GM19099 (cell line): ENCODE measurements around the gene BCO1.

Experiments used
- POLR2A ChIP-seq: IDR thresholded peaks from 3 replicates; pipeline ENCODE4 v1.6.1; 2011; ENCODE audit warnings: low read depth; ENCODE audit not compliant: insufficient read length; ENCODE audit errors: extremely low read depth

BCO1 gene

DNA sequence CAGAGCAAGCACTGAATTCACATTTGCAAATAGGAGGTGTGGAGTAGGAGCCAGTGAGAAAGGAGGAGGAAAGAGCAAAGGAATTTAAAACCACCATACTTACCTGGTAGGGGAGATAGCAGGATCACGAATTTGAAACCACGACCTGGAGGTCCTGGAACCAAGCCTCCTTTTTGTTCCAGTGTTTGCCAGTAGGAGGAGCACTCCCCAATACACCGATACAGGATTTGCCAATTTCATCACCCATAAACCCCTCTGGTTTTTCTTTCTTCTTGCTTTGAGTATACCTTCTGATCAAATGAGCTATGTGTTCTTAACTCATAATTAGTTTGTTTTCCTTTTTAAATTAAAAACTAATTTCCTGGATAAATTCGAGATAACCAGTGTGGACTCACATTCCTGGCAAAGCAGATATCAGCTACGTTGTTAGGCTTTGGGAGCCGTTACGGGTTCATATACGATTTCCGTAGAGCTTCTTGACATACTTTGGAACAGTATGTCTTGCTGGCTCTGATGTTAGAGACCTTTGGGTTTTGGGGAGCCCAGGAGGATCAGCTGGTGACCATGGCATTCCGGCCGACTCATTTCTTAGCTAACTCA, 22.7 kb downstream of the BCO1 start:
- no peak for TF ChIP-seq POLR2A

GRCh38 chr16:81263470-81264220, 25.2 kb downstream of the BCO1 start:
- TF ChIP-seq POLR2A, result no peak

- no peak for TF ChIP-seq POLR2A
These were observed 25.9 kb downstream of the BCO1 start for GRCh38 chr16:81264386-81264785.

GRCh38 chr16:81265052-81265451, 26.6 kb downstream of the BCO1 start:
- no peak for TF ChIP-seq POLR2A

DNA sequence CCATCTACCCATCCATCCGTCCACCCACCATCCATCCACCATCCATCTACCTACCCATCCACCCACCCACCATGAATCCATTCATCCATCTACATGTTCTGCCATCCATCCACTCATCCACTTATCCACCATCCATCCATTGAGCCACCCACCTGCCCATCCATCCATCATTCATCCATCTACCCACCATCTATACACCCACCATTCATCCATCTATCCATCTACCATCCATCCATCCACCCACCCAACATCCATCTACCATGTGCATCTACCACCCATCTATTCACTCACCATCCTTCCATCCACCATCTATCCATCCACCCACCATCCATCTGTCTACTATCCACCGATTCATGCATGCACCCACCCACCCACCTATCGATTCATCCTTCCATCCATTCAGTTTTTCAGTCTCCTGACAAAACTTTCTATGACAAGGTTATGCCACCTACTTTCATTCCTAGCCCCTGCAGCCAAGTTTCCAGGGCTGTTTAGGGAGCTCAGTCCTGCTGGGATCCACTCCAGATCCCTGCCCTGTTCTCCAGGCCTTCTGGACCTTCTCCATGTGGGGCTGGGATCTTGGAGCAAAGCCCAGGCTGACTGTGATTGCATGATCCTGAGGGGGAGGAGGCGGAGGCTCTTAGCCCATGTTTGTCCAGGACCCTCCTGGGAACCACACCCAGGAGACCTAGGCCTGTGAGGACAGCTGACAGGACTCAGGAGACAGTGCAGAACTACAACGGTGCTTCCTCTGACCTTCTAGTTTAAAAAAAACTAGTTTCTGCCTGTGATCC, 27.4 kb downstream of the BCO1 start:
- no peak for TF ChIP-seq POLR2A

- no peak for TF ChIP-seq POLR2A
These were observed 28.2 kb downstream of the BCO1 start for GRCh38 chr16:81266680-81267095.

DNA sequence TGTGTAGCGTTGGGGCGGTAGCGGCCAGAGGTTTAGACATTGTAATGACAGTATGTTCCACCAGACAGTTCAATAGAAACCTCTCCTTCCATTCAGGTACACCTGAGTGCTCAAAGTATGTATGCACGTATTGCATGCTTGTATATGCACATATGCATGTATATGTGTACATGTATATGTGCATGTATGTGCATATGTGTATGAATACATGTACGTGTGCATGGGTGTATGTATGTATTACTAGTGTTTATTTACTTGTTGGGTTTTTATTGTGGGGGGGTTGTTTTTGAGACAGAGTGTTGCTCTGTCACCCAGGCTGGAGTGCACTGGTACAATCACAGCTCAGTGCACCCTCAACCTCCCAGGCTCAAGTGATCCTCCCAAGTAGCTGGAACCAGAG, 30.0 kb downstream of the BCO1 start:
- TF ChIP-seq POLR2A, result no peak

- no peak for TF ChIP-seq POLR2A
These were observed 34.9 kb downstream of the BCO1 start for GRCh38 chr16:81273223-81273950.

DNA sequence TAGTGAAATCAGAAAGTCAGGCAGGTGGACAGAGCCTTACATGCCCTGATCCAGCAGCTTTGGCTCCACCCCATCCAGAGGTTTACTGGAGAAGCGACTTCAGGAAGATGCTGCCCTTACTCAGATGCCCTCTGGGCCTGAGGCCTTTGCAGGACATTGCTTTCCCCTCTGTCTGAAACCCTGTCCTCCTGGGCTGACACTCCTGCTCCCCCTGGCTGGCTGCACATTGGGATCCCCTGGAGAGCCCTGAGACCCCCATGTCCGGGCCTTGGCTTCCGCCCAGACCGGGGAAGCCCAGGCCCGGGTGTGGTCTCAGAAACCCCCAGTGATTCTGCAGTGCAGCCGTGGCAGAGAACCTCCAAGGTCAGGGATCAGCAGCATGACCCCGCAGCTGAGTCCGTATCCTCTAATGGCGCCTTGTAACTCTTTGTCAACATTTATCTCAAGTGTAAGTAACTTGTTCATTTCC, 36.6 kb downstream of the BCO1 start:
- no peak for TF ChIP-seq POLR2A

GRCh38 chr16:81275795-81276194, 37.3 kb downstream of the BCO1 start:
- no peak for TF ChIP-seq POLR2A

GRCh38 chr16:81276323-81276722, 37.8 kb downstream of the BCO1 start:
- TF ChIP-seq POLR2A, result no peak

DNA sequence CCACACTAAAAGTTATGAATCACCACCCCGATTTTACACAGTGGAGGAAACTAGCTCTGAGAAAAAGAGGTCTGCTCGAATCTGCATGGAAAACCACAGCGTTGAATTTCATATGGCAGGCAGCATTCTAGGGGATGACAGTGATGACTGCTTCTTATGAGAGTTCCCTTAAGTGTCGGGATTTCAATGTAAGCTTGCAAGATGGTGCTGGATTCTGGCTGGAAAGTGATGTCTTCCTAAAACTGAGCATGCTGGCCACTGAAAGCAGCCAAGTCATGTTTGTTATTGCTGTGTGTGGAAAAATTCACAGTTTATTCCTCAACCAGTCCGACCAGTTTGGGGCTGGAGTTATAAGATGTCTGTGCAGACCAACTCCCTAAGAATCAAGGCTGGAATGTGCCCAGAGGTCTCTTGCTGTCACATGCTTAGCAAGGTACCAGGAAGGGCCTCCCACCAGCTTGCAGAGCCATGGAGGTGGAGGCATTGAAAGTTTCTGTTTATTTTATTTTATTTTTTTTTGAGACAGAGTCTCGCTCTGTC, 39.1 kb downstream of the BCO1 start:
- no peak for TF ChIP-seq POLR2A

GRCh38 chr16:81278526-81278925, 40.0 kb downstream of the BCO1 start:
- no peak for TF ChIP-seq POLR2A

- TF ChIP-seq POLR2A, result no peak
These were observed 40.9 kb downstream of the BCO1 start for GRCh38 chr16:81279392-81279791.

DNA sequence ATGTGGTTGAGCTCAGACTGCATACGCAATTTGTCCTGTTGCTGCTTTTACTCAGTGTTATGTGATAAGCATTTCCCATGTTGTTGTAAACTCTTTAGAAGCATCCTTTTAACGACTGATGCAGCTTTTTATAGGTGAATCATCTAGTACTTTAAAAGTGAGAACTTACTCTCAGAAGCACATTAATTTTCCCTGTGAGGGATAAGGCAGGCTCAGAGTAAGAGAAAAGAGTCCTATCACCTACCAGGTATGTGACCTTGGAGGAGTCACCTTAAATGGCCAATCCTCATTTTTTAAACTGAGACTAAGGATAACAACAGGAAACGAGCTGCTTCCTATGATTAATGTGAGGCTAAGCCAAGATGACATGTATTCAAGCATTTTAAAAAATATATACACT, 41.9 kb downstream of the BCO1 start:
- TF ChIP-seq POLR2A, result no peak
